ENCODE results near the gene TRMO.

GRCh38 chr9:97940233-97940632, 17.9 kb upstream of the TRMO start:
- TF ChIP-seq EZH2 (IDR thresholded peaks at IDR 0.05; ENCODE audit: insufficient read depth, low read length): no peak
- no peak for TF ChIP-seq CTCF (IDR thresholded peaks at IDR 0.05; ENCODE audit: insufficient read depth, low read depth, low read length)

All from astrocyte (in vitro differentiated cells and primary cell).